Spleen (tissue), 7 donors: ENCODE measurements around the gene CARS2.
"Not testable (repeated sequence)": the region's sequence is repeated elsewhere in the genome, so short reads cannot be mapped to it uniquely, and the experiment has no call there.

Source experiments
- POLR2A ChIP-seq, 3 donors: fragments of 450-650 bp; IDR thresholded peaks; one replicate each; pipeline ENCODE4 v1.5.1; 2017; ENCODE audit warnings: antibody characterized with exemption in 3 of 3, mild to moderate bottlenecking in 1 of 3
- POLR2AphosphoS5 ChIP-seq, 3 donors: sonication (generic); formaldehyde crosslinking; IDR thresholded peaks; one replicate each; pipeline ENCODE4 v1.5.1; 2017; ENCODE audit warnings: antibody characterized with exemption in 3 of 3
- TF ChIP-seq, protein P1 (sequence below), 11 experiments: fragments of 200-600 bp in 7 of 11; fragments of 450-650 bp in 4 of 11; sonication (generic) in 4 of 11; IDR thresholded peaks in 8 of 11; conservative IDR thresholded peaks in 3 of 11; 1 replicate in 7 of 11; 2 replicates in 4 of 11; pipeline versions ENCODE4 v1.4.0 to v1.8.0; 2016 to 2021; ENCODE audit warnings: antibody characterized with exemption in 11 of 11, inconsistent platforms in 4 of 11, mild to moderate bottlenecking in 1 of 11
- donor health status: DM: no; HTN: no; CAD: no; lungs with moderate emphysema.
- donor health status: DM: no; HTN: no; CAD: no.
- donor health status: DM: no; HTN: no; CAD: no.

DNA sequence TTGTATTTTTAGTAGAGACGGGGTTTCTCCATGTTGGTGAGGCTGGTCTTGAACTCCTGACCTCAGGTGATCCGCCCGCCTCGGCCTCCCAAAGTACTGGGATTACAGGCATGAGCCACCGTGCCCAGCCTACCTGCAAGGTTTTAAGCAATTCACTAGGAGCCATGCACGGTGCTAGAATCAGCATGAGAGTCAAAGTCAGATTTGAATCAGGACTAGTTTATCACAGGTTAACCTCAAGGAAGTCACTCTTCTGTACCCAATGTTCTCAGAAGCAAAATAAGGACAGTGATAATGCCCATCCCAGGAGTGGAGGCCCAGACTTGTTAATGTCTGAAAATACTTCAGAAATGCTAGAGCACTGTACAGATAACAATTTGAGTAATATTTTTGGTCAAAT lies 20.2 kb upstream of the CARS2 start:
- not testable (repeated sequence) for TF ChIP-seq POLR2A, POLR2AphosphoS5 (IDR thresholded peaks at IDR 0.05)
- TF ChIP-seq, protein P1, sequence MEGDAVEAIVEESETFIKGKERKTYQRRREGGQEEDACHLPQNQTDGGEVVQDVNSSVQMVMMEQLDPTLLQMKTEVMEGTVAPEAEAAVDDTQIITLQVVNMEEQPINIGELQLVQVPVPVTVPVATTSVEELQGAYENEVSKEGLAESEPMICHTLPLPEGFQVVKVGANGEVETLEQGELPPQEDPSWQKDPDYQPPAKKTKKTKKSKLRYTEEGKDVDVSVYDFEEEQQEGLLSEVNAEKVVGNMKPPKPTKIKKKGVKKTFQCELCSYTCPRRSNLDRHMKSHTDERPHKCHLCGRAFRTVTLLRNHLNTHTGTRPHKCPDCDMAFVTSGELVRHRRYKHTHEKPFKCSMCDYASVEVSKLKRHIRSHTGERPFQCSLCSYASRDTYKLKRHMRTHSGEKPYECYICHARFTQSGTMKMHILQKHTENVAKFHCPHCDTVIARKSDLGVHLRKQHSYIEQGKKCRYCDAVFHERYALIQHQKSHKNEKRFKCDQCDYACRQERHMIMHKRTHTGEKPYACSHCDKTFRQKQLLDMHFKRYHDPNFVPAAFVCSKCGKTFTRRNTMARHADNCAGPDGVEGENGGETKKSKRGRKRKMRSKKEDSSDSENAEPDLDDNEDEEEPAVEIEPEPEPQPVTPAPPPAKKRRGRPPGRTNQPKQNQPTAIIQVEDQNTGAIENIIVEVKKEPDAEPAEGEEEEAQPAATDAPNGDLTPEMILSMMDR (IDR thresholded peaks at IDR 0.05 in 8 of 11, conservative IDR thresholded peaks at IDR 0.05 in 3 of 11): not testable (repeated sequence)
